HFFc6 (cell line): Measurements from ENCODE around the gene CAMK1. TPM values are rescaled to one million over a fixed set of nuclear protein-coding genes. Genes with fewer than 3 reads are reported as not detected.
A peak's percentile ranks its signal among the peaks of the same experiment; 100 is the strongest.

Experiments used
- DNase-seq: peaks from one replicate; pipeline ENCODE4 v3.0.0-alpha.2; 2018
- H3K27ac Mint-ChIP-seq: 2 replicates; pipeline ENCODE4 v1.8.0; 2020; ENCODE audit warnings: mild to moderate bottlenecking, mixed read lengths
- H3K27me3 Mint-ChIP-seq: 2 replicates; pipeline ENCODE4 v1.8.0; 2021; ENCODE audit warnings: mild to moderate bottlenecking, moderate library complexity, mixed read lengths; ENCODE audit not compliant: insufficient read depth
- H3K36me3 Mint-ChIP-seq: 2 replicates; pipeline ENCODE4 v1.8.0; 2021; ENCODE audit warnings: low read depth, mixed read lengths
- H3K4me1 Mint-ChIP-seq: 2 replicates; pipeline ENCODE4 v1.8.0; 2020; ENCODE audit warnings: low read depth, mixed read lengths
- H3K4me3 Mint-ChIP-seq: 2 replicates; pipeline ENCODE4 v1.8.0; 2020; ENCODE audit warnings: mild to moderate bottlenecking, moderate library complexity, mixed read lengths
- H3K9me3 Mint-ChIP-seq: 2 replicates; pipeline ENCODE4 v1.8.0; 2020; ENCODE audit warnings: mild to moderate bottlenecking, mixed read lengths
- total RNA-seq, 6 experiments: library from RNA; stranded (reverse); fragmentation: NEBNext Ultra II Directional; extraction: Animal tissue kit (Norgen Biotek cat#: 25700); gene quantifications; 2 replicates in 1 of 6; 3 replicates in 5 of 6; pipeline ENCODE4 v1.2.3, GENCODE V29; 2021
- TF ChIP-seq, protein P1 (sequence below): fragments of 200-600 bp; sonication (generic); IDR thresholded peaks from 2 replicates; pipeline ENCODE4 v1.5.0; 2021; ENCODE audit warnings: antibody characterized with exemption, mild to moderate bottlenecking

Gene CAMK1
- total RNA-seq, 6 experiments from 2014 or later = 22.1 to 33.0 (median 28.8) TPM

DNA sequence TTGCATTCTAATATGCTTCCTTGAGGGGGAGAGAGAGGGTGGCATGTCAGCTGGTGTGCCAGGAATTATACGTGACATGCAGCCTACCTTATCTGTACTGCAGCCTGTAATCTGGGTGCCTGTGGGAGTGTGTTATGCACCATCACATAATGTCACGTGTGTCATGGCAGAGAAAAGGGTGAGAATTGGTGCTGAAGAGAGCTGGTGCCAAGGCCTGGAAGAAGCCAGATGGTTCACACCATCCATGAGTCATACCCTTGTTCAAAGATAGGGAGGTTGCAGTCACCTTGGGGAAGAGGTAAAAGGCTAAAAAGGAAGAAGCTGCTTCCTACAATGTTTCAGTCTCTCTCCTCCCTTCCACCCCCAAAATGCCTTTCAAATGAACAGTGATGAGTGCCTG lies 32.9 kb downstream of the CAMK1 start:
- TF ChIP-seq, protein P1, sequence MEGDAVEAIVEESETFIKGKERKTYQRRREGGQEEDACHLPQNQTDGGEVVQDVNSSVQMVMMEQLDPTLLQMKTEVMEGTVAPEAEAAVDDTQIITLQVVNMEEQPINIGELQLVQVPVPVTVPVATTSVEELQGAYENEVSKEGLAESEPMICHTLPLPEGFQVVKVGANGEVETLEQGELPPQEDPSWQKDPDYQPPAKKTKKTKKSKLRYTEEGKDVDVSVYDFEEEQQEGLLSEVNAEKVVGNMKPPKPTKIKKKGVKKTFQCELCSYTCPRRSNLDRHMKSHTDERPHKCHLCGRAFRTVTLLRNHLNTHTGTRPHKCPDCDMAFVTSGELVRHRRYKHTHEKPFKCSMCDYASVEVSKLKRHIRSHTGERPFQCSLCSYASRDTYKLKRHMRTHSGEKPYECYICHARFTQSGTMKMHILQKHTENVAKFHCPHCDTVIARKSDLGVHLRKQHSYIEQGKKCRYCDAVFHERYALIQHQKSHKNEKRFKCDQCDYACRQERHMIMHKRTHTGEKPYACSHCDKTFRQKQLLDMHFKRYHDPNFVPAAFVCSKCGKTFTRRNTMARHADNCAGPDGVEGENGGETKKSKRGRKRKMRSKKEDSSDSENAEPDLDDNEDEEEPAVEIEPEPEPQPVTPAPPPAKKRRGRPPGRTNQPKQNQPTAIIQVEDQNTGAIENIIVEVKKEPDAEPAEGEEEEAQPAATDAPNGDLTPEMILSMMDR = no peak
- Mint-ChIP-seq H3K27me3 (no peaks in the 10 kb centered on the region; the same call in 1 of the 2 replicates), H3K4me1 (peaks cover 26% of the 10 kb centered on the region), H3K36me3 (peaks cover 30% of the 10 kb centered on the region), H3K4me3 (no peak overlapping the region), H3K27ac (peak overlapping the region; percentile 57; the same call in 1 of the 2 replicates), H3K9me3 (no peaks in the 10 kb centered on the region)
- no peak for DNase-seq

DNA sequence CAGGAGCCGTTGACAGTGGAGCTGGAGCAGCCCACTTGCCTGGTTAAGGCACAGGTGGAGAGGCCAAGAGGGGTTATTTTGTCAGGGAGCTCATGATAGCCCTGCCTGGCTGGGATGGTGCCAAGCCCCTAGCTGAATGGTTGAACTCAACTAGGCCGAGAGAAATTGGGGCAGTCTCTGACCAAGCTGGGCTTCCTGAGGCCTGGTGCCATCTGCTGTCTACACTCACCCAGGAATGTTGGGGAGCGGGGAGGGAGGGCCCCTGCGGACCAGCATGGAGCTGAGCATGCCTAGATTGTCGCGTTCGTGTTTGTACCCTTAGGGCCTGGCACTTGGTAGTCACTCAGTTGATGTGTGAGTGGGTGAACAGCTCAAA lies 37.0 kb downstream of the CAMK1 start:
- peak; percentile 66 for DNase-seq
- Mint-ChIP-seq H3K9me3 (no peaks in the 10 kb centered on the region), H3K27me3 (peaks cover 2% of the 10 kb centered on the region; the same call in 1 of the 2 replicates)

DNA sequence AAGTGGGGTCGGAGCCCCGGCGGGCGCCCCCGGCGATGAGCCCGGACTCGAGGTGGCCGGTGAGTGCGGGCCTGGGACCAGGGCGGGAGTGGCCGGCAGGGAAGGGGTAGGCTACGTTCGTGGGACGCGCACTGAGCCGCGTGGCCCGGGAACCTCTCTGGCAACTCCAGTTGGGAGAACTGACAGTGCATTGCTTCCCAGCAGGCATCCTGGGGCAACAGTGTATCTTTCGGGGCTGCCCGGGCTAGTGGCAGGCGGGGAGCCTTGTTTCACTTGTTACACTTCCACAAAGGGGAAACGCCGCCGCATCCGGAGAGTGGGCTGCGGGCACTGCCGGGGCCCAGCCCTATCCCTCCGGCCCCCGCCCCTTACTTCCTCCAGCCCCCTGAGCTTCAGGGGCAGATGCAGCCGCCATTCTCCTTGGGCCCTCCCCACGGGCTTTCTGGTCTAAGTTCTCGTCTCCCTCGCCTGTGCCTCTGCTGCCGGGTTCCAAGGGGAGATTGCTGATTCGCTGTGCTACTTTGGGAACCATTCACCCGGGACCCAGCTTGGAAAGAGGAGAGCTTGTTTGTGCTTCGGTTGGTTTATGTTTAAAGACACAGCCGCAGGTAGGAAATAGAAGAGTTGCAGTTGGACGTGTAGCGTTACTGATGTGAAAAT lies 37.5 kb downstream of the CAMK1 start:
- peak overlapping the region; percentile 84 for H3K27ac Mint-ChIP-seq
- peaks cover 3% of the 10 kb centered on the region; the same call in 1 of the 2 replicates for H3K27me3 Mint-ChIP-seq
- TF ChIP-seq, protein P1 = no peak
- H3K9me3 Mint-ChIP-seq = no peaks in the 10 kb centered on the region
- no peak for DNase-seq
- H3K4me1 Mint-ChIP-seq = peaks cover 47% of the 10 kb centered on the region
- peak overlapping the region; percentile 95 for H3K4me3 Mint-ChIP-seq
- peaks cover 9% of the 10 kb centered on the region; the same call in 1 of the 2 replicates for H3K36me3 Mint-ChIP-seq

More for the DNA sequence above, 37.0 kb downstream of the CAMK1 start:
- Mint-ChIP-seq H3K36me3 (peaks cover 9% of the 10 kb centered on the region; the same call in 1 of the 2 replicates), H3K27ac (peak overlapping the region; percentile 84), H3K4me1 (peaks cover 42% of the 10 kb centered on the region), H3K4me3 (peak overlapping the region; percentile 95)
- TF ChIP-seq, protein P1 = peak; percentile 39; the same call in 1 of the 2 replicates

DNA sequence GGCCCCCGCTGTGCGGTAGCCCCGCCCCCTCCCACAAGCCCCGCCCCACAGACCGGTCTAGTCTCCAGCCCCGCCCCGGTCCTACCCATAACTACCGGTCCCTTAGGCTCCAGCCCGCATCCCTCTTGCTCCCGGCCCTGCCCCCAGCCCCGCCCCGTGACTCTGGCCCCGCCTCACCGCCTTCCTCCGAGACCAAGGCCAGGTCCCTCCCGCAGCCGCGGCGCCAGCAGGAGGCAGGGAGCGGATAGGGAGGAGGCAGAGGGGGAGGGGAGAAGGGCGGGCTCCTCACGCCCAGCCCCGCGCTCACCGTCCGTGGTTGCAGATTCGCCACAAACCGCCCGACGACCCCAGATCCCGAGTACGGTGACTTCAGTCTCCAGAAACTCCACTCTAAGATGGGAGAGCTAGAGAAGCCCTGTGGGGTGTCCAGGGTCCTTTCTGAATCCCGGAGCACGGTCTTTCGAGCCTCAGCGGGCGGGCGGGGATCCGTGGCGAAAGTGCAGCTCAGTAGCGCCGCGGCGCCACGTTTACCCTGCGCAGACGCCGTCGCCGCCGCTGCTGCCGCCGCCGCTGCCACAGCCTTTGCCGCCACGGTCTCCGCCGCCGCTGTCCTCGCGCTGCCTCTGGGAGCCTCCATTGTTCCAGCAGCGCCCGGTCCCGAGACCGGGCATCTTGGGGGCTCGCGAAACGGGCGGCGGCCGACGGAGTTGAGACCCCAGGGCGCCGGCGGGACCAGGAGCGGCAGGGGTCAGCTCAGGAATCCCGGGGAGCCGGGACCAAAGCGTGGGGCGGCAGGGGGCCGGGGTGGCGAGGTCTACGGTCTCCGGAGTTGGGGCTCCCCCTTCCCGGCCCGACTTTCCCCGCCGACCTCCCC lies 38.3 kb downstream of the CAMK1 start, which contains the start of gene BRPF1:
Gene BRPF1, plus strand, starts transcription at position 530 of the 874 bp plus-strand sequence. CDS start 2,406 bp downstream, outside the sequence.
- Mint-ChIP-seq H3K4me1 (peaks cover 47% of the 10 kb centered on the region), H3K36me3 (peaks cover 5% of the 10 kb centered on the region; the same call in 1 of the 2 replicates), H3K9me3 (no peaks in the 10 kb centered on the region), H3K27ac (peak within 1 kb of the TSS; percentile 98), H3K27me3 (peaks cover 3% of the 10 kb centered on the region; the same call in 1 of the 2 replicates), H3K4me3 (peak within 1 kb of the TSS; percentile 95)
- DNase-seq = peak; percentile 98
- TF ChIP-seq, protein P1 = peak; percentile 39; the same call in 1 of the 2 replicates

- H3K9me3 Mint-ChIP-seq = no peaks in the 10 kb centered on the region
- no peak for DNase-seq
- H3K27ac Mint-ChIP-seq = peak overlapping the region; percentile 98
These were observed 39.0 kb downstream of the CAMK1 start for GRCh38 chr3:9730657-9731205.

More at GRCh38 chr3:9730657-9731205, 39.0 kb downstream of the CAMK1 start:
- Mint-ChIP-seq H3K36me3 (no peaks in the 10 kb centered on the region), H3K4me3 (peak overlapping the region; percentile 95), H3K4me1 (peaks cover 44% of the 10 kb centered on the region), H3K27me3 (peaks cover 3% of the 10 kb centered on the region; the same call in 1 of the 2 replicates)
- TF ChIP-seq, protein P1 = no peak
